ENCODE measurements around the gene FOXO1. TPM values are rescaled to one million over a fixed set of nuclear protein-coding genes. Genes with fewer than 3 reads are reported as not detected.

FOXO1 gene
- total RNA-seq, 2 experiments from 2014 or later = 29.2 to 42.1 TPM

GRCh38 chr13:40656358-40656757 lies 10.1 kb downstream of the FOXO1 start:
- intact Hi-C loops (cut with micrococcal nuclease; ENCODE audit: unreplicated experiment) = no loop called here
- Histone ChIP-seq H3K4me1 (ENCODE audit: insufficient read depth, low read length, poor library complexity, severe bottlenecking) (peaks cover 90% of the 10 kb centered on the region), H3K9me2 (ENCODE audit: insufficient read depth, low read length) (no peaks in the 10 kb centered on the region), H3K9me3 (ENCODE audit: low read length) (peaks cover 3% of the 10 kb centered on the region; the same call in 1 of the 2 replicates), H3K4me2 (ENCODE audit: low read length) (peak overlapping the region; percentile 59), H2AFZ (ENCODE audit: low read length) (no peak overlapping the region), H3K27ac (ENCODE audit: low read depth, low read length, poor library complexity, severe bottlenecking) (peak overlapping the region; percentile 96), H3K4me3 (ENCODE audit: low read depth, low read length, poor library complexity, severe bottlenecking) (no peak overlapping the region), H3K79me2 (ENCODE audit: insufficient read depth, low read depth, low read length) (peaks cover 100% of the 10 kb centered on the region), H3K36me3 (ENCODE audit: insufficient read depth, low read length) (peaks cover 47% of the 10 kb centered on the region), H4K20me1 (ENCODE audit: insufficient read depth, low read length) (0 out of 2 replicates have a peak, but pooled peaks cover 6% of the 10 kb centered on the region)
- no peak for DNase-seq (ENCODE audit: low spot score)
- ChIA-PET CTCF (ENCODE audit: unreplicated experiment) (interaction anchor here (1.1 kb wide), 1 partner anchor 11 kb away, joined by 3 read pairs; no protein-coding TSS in a partner anchor), POLR2A (interaction anchor here (1.5 to 2.2 kb wide), 2 partner anchors 8 to 80 kb away, joined by 5 to 8 read pairs; no protein-coding TSS in a partner anchor)
- no TSS peak for BruUV-seq (replicated peaks)
- no peak for TF ChIP-seq CTCF (conservative IDR thresholded peaks at IDR 0.05; ENCODE audit: low read length)
- no peak for TF ChIP-seq EZH2phosphoT487 (IDR thresholded peaks at IDR 0.05; ENCODE audit: borderline replicate concordance, low read depth, low read length)

- intact Hi-C loops (cut with micrococcal nuclease; ENCODE audit: unreplicated experiment) = loop anchor here (2.0 to 5.0 kb wide), 3 partner anchors 65 to 526 kb away; no protein-coding TSS in a partner anchor
- no TSS peak for BruUV-seq (replicated peaks)
Observed at GRCh38 chr13:40653527-40654318, 12.7 kb downstream of the FOXO1 start.

More at GRCh38 chr13:40653527-40654318, 12.7 kb downstream of the FOXO1 start:
- Histone ChIP-seq H3K9me3 (ENCODE audit: low read length) (peaks cover 3% of the 10 kb centered on the region; the same call in 1 of the 2 replicates), H3K27ac (ENCODE audit: low read depth, low read length, poor library complexity, severe bottlenecking) (peak overlapping the region; percentile 96), H3K4me3 (ENCODE audit: low read depth, low read length, poor library complexity, severe bottlenecking) (peak overlapping the region; percentile 64), H3K36me3 (ENCODE audit: insufficient read depth, low read length) (peaks cover 34% of the 10 kb centered on the region), H2AFZ (ENCODE audit: low read length) (no peak overlapping the region; the same call in 1 of the 2 replicates), H3K79me2 (ENCODE audit: insufficient read depth, low read depth, low read length) (peaks cover 100% of the 10 kb centered on the region), H4K20me1 (ENCODE audit: insufficient read depth, low read length) (no peaks in the 10 kb centered on the region; the same call in 1 of the 2 replicates), H3K4me1 (ENCODE audit: insufficient read depth, low read length, poor library complexity, severe bottlenecking) (peaks cover 95% of the 10 kb centered on the region), H3K4me2 (ENCODE audit: low read length) (peak overlapping the region; percentile 81), H3K9me2 (ENCODE audit: insufficient read depth, low read length) (no peaks in the 10 kb centered on the region)
- ChIA-PET CTCF (ENCODE audit: unreplicated experiment) (interaction anchor here (1.0 to 1.2 kb wide), 4 partner anchors 10 to 166 kb away, joined by 3 to 4 read pairs (median 3); no protein-coding TSS in a partner anchor), POLR2A (interaction anchor here (0.6 to 2.4 kb wide), 15 partner anchors 9 to 969 kb away, joined by 3 to 18 read pairs (median 3); no protein-coding TSS in a partner anchor)
- peak; percentile 58 for DNase-seq (ENCODE audit: low spot score)
- TF ChIP-seq EZH2phosphoT487 (IDR thresholded peaks at IDR 0.05; ENCODE audit: borderline replicate concordance, low read depth, low read length) (no peak), CTCF (conservative IDR thresholded peaks at IDR 0.05; ENCODE audit: low read length) (no peak; the same call in 1 of the 2 replicates)
